Inflammatory macrophage (primary cell): ENCODE data around the gene DEPDC4.
"Not testable (repeated sequence)": the region's sequence is repeated elsewhere in the genome, so short reads cannot be mapped to it uniquely, and the experiment has no call there.

Experiments used
- DNase-seq, 2 donors: peaks; one replicate each; pipeline ENCODE4 v3.0.0-alpha.2; 2020 to 2022
- total RNA-seq, 18 experiments: gene quantifications; one replicate each; lab custom pipeline; 2026; ENCODE audit warnings: mixed read lengths in 6 of 18, inconsistent platforms in 2 of 18; lab: John Stamatoyannopoulos, UW

DEPDC4 gene
- 0.12 to 1.4 (median 0.65) reads per million in 18 experiments for total RNA-seq

DNA sequence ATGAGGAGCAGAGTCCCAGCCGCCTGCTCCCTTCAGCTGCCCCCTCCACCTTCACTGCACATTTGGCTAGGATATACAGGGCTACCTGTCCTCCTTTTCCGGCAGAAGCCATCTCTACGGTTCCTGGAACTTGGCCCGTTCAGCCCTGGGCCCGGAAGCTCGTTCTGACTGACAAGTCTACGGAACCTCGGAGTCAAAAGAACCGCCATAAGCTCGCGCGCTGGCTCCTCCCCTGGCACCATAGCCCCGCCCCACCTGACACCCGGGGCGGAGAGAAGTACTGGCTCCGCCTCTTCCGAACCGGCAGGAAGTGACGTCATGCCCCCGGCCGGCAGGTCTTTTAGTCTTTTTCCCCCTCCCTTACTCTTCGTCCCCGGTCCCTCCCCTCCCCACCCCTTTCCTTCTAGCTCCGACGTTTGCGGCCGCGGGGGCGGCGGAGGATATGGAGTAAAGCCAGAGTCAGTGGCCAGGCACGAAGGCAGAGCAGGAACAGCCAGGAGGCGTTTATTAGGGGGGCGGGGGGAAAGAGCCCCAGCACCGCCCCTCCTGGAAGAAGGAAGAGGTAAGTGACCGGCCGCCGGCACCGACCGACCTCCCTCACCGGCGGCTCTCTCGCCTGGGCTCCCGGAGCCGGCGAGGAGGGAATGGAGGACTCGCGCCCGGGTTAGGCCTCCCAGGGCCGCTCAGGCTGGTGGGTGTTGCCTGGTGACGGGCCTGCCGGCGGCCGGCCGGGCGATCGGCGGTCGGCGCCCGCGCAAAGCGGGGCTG, at the start of gene DEPDC4, which contains the start of gene SCYL2:
TSS of gene DEPDC4 (minus strand) at position 245 of the 768 bp plus-strand sequence. CDS start at position 242, 3 bp downstream.
TSS of gene SCYL2 (plus strand) at position 343 of the 768 bp plus-strand sequence. CDS start 15,794 bp downstream, outside the sequence.
- DNase-seq = peak; percentile 99

GRCh38 chr12:100311317-100311716, 44.4 kb upstream of the DEPDC4 start:
- DNase-seq = no peak

- DNase-seq = not testable (repeated sequence)
Observed at GRCh38 chr12:100308138-100308537, 41.3 kb upstream of the DEPDC4 start.

GRCh38 chr12:100304334-100304733, 37.5 kb upstream of the DEPDC4 start:
- DNase-seq = not testable (repeated sequence)

DNA sequence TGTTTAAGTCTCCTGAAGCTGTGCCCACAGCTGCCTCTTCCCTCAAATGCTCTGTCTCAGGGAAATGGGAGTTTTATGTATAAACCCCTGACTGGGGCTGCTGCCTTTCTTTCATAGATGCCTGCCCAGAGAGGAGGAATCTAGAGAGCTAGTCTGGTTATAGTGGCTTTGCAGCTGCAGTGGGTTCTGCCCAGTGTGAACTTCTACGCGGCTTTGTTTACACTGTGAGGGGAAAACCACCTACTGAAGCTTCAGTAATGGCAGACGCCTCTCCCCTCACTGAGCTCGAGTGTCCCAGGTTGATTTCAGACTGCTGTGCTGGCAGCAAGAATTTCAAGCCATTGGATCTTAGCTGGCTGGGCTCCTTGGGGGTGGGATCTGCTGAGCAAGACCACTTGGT, 37.0 kb upstream of the DEPDC4 start:
- no peak for DNase-seq

GRCh38 chr12:100302081-100302480, 35.2 kb upstream of the DEPDC4 start:
- no peak for DNase-seq

GRCh38 chr12:100295764-100296555, 29.1 kb upstream of the DEPDC4 start:
- DNase-seq = no peak

GRCh38 chr12:100294366-100294765, 27.5 kb upstream of the DEPDC4 start:
- not testable (repeated sequence) for DNase-seq

DNA sequence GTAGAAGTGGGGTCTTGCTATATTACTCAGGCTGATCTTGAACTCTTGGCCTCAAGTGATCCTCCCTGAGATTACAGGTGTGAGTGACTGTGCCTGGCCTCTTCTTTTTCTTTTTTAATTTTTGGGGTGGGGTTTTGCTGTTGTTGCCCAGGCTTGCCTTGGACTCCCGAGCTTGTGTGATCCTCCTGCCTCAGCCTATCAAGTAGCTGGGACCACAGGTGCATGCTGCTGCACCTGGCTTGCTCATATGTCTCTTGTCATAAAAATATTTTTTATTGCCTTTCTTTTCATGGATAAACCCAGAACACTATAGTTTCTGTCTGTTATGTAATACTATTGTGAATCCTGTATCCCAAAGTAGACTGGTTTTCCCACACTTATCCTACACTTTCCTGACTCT, 26.1 kb upstream of the DEPDC4 start:
- no peak for DNase-seq

DNA sequence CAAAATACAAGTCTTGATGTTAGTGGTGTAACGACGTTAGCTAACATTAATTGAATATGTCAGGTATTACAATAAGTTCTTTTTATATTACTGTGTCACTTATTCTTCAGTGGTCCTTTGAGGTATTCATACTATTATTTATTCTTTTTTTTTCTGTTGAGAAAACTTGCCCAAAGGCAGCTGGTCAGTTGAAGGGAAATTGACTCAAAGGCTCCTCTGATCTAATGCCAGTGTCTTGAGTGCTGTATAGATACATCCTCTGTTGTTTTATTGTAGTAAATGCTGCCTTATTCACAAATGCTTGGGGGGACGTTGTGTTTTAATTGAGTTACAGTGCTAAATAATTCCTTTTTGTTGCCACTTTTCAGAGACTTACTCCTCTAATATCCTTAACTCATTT, 23.1 kb upstream of the DEPDC4 start:
- no peak for DNase-seq

- DNase-seq = no peak
Observed at GRCh38 chr12:100289038-100289437, 22.2 kb upstream of the DEPDC4 start.

- not testable (repeated sequence) for DNase-seq
Observed at GRCh38 chr12:100284556-100284955, 17.7 kb upstream of the DEPDC4 start.

- DNase-seq = no peak
Observed at GRCh38 chr12:100279607-100280244, 12.8 kb upstream of the DEPDC4 start.

- DNase-seq = no peak
Observed at GRCh38 chr12:100279159-100279558, 12.3 kb upstream of the DEPDC4 start.

- DNase-seq = no peak
Observed at GRCh38 chr12:100274291-100274690, 7.4 kb upstream of the DEPDC4 start.

DNA sequence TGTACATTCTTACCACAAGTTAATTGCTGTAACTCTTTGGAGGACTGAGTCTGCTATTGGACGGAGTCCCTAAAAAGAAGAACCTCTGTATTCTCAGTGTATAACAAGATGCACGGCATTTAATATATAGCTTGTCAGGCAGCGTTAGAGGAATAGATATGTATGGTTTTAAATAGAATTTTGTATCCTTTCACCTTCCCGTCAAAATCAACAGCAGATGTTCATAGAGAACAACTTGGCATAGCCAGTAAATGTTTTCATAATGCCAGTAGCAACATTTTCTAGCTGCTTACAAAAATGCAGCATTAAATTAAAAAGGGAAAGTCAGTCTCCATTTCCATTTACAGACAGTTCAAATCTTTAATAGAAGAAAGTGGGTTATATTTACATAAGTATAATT, 6.9 kb upstream of the DEPDC4 start:
- no peak for DNase-seq

DNA sequence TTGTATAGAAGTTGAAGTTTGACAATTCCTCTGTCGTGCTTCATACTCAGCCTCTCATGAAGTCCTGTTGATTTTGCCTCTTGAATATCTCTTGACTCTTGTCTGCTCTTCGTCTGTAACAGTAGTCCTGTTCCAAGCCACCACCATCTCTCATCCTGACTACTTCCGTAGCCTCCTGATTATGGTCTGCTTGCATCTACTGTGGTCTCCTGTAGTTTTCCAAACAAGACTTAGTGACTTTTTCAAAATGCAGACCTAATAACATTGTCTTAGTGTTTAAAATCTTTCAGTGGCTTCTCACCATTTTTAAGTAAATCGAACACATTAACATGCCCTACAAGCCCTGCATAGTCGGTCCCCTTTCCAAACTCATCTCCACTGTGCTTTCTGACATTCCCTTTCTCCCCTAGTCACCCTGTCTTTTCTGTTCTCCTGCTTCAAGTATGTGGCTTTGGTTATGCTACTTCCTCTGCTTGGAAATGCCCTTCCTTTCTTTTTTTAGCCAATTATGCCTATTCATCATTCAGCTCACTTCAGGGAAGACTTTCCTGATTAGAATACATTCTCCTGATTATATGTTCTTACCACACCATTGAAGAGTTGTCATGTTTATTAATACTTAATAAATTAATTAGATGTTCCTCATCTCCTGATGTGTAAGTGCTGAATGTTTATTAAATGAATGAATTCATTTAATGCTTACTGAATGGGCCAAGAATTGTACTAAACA, 2.1 kb upstream of the DEPDC4 start:
- no peak for DNase-seq

GRCh38 chr12:100267603-100268281, 863 bp upstream of the DEPDC4 start:
- peak in 1 of 2 donors; percentile 3 for DNase-seq

GRCh38 chr12:100266585-100266834, 369 bp downstream of the DEPDC4 start:
- DNase-seq = no peak

- DNase-seq = no peak
Observed at GRCh38 chr12:100265732-100266584, 921 bp downstream of the DEPDC4 start.

GRCh38 chr12:100265107-100265506, 1.8 kb downstream of the DEPDC4 start:
- not testable (repeated sequence) for DNase-seq
